Measurements from ENCODE around the gene PPP1R37.

Gene PPP1R37

DNA sequence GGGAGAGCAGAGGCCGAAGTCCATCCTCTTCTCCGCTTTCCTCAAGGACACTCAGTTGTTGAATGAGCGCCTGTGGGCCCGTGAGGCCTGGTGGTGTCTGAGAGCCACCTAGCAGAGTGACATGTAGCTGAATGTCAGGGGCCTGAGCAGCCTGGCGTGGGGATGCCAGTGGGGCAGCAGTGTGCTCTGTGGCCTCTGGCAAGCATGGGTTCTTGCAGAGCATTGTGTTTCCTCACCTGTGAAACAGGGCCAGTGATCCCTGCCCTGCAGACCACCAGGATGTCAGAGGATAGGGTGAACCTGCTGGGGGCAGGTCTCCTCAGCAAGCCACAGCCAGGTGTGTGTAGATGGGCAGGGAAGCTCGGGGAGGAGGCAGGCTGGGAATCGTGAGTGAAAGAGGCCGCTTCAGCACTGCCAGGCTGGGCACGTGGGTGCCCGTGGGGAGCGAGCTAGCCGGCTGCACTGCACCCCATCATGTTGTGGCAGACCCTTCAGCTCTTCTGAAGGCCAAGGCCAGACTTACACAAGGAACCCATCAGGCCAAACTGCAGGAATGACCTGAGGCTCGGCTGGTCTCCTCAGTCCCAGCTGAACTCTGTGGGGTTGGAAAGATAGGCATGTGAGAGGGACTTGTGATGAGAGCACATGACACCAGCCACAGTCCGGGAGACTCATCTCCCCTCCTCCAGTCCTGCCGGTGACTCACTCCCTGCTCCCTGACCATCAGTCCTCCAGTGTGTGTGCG is 5.0 kb downstream of the PPP1R37 start:
- CTCF ChIA-PET, result interaction anchor here (1.0 to 2.1 kb wide), 4 partner anchors 11 to 341 kb away, joined by 3 to 4 read pairs (median 4); no protein-coding TSS in a partner anchor
- TF ChIP-seq, protein P1, sequence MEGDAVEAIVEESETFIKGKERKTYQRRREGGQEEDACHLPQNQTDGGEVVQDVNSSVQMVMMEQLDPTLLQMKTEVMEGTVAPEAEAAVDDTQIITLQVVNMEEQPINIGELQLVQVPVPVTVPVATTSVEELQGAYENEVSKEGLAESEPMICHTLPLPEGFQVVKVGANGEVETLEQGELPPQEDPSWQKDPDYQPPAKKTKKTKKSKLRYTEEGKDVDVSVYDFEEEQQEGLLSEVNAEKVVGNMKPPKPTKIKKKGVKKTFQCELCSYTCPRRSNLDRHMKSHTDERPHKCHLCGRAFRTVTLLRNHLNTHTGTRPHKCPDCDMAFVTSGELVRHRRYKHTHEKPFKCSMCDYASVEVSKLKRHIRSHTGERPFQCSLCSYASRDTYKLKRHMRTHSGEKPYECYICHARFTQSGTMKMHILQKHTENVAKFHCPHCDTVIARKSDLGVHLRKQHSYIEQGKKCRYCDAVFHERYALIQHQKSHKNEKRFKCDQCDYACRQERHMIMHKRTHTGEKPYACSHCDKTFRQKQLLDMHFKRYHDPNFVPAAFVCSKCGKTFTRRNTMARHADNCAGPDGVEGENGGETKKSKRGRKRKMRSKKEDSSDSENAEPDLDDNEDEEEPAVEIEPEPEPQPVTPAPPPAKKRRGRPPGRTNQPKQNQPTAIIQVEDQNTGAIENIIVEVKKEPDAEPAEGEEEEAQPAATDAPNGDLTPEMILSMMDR (IDR thresholded peaks at IDR 0.05; ENCODE audit: control extremely low read depth, extremely low read depth, low read depth, missing control alignments), result no peak
- POLR2A ChIA-PET, result no interaction called here
- no peak for DNase-seq (ENCODE audit: extremely low spot score)

DNA sequence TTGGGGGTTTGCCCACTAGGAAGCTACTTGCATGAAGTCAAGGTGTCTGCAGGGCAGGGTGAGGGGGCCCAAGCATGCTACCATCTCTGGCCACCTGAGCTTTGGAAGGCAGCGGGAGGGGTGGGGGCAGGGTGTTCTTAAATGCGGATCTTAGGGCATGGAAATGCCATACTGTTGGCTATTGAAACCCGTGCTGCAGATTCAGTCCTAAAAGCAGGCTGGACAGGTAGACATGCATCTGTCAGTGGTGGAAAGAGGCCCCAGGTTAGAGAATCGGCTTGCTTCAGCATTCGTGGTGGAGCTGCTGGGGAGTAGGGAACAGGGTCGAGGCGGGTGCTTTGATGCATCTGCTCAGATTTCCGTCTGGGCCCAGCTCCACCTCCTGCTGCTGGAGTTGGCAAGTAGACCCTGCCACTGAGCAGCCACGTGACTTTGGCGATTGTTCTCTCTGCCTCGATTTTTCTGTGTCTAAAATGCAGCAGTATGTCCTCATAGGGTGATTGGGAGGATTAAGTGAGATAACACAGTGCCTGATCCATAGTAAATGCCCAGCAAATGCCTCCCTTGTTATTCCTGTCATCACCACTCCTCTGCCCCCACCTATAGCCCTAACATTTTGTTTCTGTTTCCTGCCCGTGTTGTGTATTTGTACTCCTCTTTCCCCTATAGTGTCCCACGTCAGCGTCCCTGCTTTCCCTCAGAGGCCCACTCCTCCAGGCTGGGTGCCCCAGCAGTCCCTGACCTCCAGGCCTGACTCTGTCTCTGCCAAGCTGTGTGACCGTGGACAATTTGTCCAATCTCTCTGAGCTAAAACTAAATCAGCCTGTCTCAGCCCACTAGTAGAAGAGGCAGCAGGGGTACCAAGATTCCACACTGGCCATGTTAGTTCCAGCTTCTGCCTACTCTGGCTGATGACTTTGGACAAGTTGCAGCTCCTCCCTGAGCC is 5.8 kb downstream of the PPP1R37 start:
- TF ChIP-seq, protein P1 (IDR thresholded peaks at IDR 0.05; ENCODE audit: control extremely low read depth, extremely low read depth, low read depth, missing control alignments), result no peak
- no peak for DNase-seq (ENCODE audit: extremely low spot score)
- POLR2A ChIA-PET, result interaction anchor here (0.5 kb wide), 1 partner anchor 24 kb away, joined by 7 read pairs; no protein-coding TSS in a partner anchor
- CTCF ChIA-PET, result interaction anchor here (1.0 to 2.1 kb wide), 4 partner anchors 12 to 340 kb away, joined by 3 to 4 read pairs (median 4); no protein-coding TSS in a partner anchor

DNA sequence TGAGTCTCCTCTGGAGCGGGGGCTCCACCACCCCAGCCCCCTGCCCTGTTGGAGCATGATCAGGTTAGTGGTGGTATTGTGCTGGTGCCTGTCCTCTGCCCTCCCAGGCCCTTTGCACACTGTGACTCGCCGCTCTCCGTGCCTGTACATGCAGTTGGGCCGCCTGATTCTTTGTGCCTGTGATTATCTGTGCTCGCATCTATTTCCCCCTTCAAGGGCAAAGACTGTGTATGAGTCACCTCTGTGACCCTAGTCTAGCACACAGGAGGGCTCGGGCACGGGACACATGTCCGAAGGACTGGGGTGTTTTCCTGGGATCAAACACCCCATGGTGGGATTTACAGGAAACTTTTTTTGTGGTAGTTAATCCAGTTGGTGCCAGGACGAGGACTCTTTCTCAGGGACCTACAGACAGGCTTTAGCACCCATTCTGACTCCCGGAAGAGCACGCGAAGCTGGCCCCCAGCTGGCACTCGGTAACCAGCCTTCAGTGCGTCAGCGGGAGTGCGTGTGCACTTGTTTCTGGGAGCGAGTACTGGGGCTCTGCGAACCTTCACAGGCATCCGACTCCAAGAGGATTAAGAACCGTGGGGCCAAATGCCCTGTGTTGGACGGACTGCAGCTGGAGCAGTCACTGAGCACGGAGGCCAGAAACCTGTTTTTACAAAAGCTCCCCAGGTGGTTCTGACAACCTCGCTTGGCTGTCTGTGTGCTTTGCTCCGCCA is 6.7 kb downstream of the PPP1R37 start:
- ChIA-PET POLR2A (interaction anchor here (0.5 kb wide), 1 partner anchor 24 kb away, joined by 7 read pairs; no protein-coding TSS in a partner anchor), CTCF (interaction anchor here (1.0 to 2.1 kb wide), 2 partner anchors 13 to 32 kb away, joined by 3 to 4 read pairs; no protein-coding TSS in a partner anchor)
- TF ChIP-seq, protein P1 (IDR thresholded peaks at IDR 0.05; ENCODE audit: control extremely low read depth, extremely low read depth, low read depth, missing control alignments), result no peak
- no peak for DNase-seq (ENCODE audit: extremely low spot score)

DNA sequence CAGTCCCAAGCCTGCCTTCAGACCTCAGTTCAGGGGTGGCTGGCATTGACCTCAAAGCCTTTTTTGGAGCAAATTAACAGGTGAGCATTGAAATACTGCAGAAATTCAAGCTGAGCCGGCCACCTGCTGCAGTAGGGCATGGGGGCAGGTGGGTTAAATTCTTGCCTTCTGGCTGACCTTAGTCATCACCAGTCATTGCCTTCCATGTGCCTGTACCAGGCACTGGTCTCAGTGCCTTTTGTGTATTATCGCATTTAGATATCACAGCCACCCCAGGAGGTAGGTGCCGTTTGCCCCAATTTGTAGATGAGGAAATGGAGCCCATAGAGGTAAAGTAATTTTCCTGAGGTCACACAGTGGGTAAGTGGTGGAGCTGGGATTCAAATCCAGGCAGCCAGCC is 7.2 kb downstream of the PPP1R37 start:
- ChIA-PET POLR2A (no interaction called here), CTCF (no interaction called here)
- no peak for DNase-seq (ENCODE audit: extremely low spot score)
- TF ChIP-seq, protein P1 (IDR thresholded peaks at IDR 0.05; ENCODE audit: control extremely low read depth, extremely low read depth, low read depth, missing control alignments), result no peak

DNA sequence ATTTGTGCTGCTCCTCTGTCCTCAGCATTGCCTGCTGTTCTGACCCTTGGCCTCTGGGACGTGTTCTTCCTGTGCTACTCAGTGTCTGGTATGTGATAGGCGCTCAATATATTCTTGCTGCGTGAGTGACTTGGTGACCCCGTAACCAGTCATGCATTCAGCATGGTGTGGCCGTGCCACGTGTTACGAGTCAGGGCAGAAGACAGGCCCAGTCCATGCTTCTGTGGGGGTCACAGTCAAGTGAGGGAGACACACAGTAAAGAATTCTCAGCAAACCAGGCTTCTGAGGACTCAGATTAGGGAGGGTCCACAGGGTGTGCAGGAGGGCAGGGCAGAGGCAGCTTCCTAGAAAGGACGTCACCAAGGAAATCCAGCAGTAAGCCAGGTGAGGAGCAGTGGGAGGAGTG is 7.9 kb downstream of the PPP1R37 start:
- ChIA-PET POLR2A (interaction anchor here (0.9 kb wide), 1 partner anchor 8 kb away, joined by 3 read pairs; the partner anchor contains the start of gene PPP1R37), CTCF (interaction anchor here (1.1 to 1.8 kb wide), 3 partner anchors 8 to 36 kb away, joined by 3 to 6 read pairs (median 4); partner anchors contain the start of gene PPP1R37)
- DNase-seq (ENCODE audit: extremely low spot score), result no peak

More for the DNA sequence above, 7.9 kb downstream of the PPP1R37 start:
- TF ChIP-seq, protein P1 (IDR thresholded peaks at IDR 0.05; ENCODE audit: control extremely low read depth, extremely low read depth, low read depth, missing control alignments), result no peak

Data from GM10248 (cell line).